Suprapubic skin (tissue), 4 donors: Measurements from ENCODE around the gene SMPD1. TPM values are rescaled to one million over a fixed set of nuclear protein-coding genes. Genes with fewer than 3 reads are reported as not detected.
"Not testable (repeated sequence)": the region's sequence is repeated elsewhere in the genome, so short reads cannot be mapped to it uniquely, and the experiment has no call there.

Experiments used
- DNase-seq, 2 donors: peaks; one replicate each; pipeline ENCODE4 v3.0.0-alpha.2; 2019; ENCODE audit warnings: low spot score in 2 of 2
- H3K27ac ChIP-seq: fragments of 200-600 bp; sonication (generic); one replicate; pipeline ENCODE4 v1.5.1; 2019
- H3K27me3 ChIP-seq: fragments of 200-600 bp; sonication (generic); one replicate; pipeline ENCODE4 v1.5.1; 2019
- H3K36me3 ChIP-seq: fragments of 200-600 bp; sonication (generic); one replicate; pipeline ENCODE4 v1.5.1; 2019
- H3K4me1 ChIP-seq: fragments of 200-600 bp; sonication (generic); one replicate; pipeline ENCODE4 v1.5.1; 2019
- H3K4me3 ChIP-seq: fragments of 200-600 bp; sonication (generic); one replicate; pipeline ENCODE4 v1.5.1; 2019; ENCODE audit warnings: mild to moderate bottlenecking
- H3K9me3 ChIP-seq: fragments of 200-600 bp; sonication (generic); one replicate; pipeline ENCODE4 v1.5.1; 2019
- CTCF ChIP-seq, 2 donors: fragments of 200-600 bp in 1 of 2; fragments of 450-650 bp in 1 of 2; sonication (generic) in 1 of 2; IDR thresholded peaks; one replicate each; pipeline ENCODE4 v1.5.1; 2016 to 2019; ENCODE audit warnings: antibody characterized with exemption in 2 of 2, mild to moderate bottlenecking in 1 of 2, moderate library complexity in 1 of 2
- EP300 ChIP-seq: sonication (generic); formaldehyde crosslinking; IDR thresholded peaks from one replicate; pipeline ENCODE4 v1.6.1; 2017; ENCODE audit warnings: antibody characterized with exemption
- POLR2A ChIP-seq, 2 donors: fragments of 450-650 bp; IDR thresholded peaks; one replicate each; pipeline ENCODE4 v1.6.1; 2017; ENCODE audit warnings: antibody characterized with exemption in 2 of 2, mild to moderate bottlenecking in 2 of 2, moderate library complexity in 2 of 2
- POLR2AphosphoS5 ChIP-seq, 3 donors: sonication (generic); formaldehyde crosslinking; IDR thresholded peaks; one replicate each; pipeline ENCODE4 v1.6.1; 2017; ENCODE audit warnings: antibody characterized with exemption in 3 of 3
- WGBS: methylation state at CpG from one replicate; pipeline ENCODE4 v1.1.5; 2018; 5-methylcytosine and 5-hydroxymethylcytosine counted together
- total RNA-seq, 4 donors: library from RNA; depleted of rRNA; stranded (reverse); fragments of >200 nt; gene quantifications; one replicate each; pipeline ENCODE4 v1.1.0, GENCODE V29; 2016

Gene SMPD1
- total RNA-seq, 4 donors from 2014 or later, result 25.0 to 45.5 (median 40.8) TPM

GRCh38 chr11:6391537-6392134, 1.4 kb downstream of the SMPD1 start:
- no peak for TF ChIP-seq POLR2A (IDR thresholded peaks at IDR 0.05)
- 99% methylated on average over 7 of the region's 18 CpGs for WGBS
- H3K4me3 ChIP-seq, result peak overlapping the region; percentile 79
- peaks cover 9% of the 10 kb centered on the region for H3K36me3 ChIP-seq
- no peaks in the 10 kb centered on the region for H3K27me3 ChIP-seq
- no peak overlapping the region for H3K27ac ChIP-seq
- peaks cover 24% of the 10 kb centered on the region for H3K4me1 ChIP-seq
- no peak for DNase-seq
- H3K9me3 ChIP-seq, result no peaks in the 10 kb centered on the region

GRCh38 chr11:6392251-6392650, 2.0 kb downstream of the SMPD1 start:
- not testable (repeated sequence) for H3K36me3 ChIP-seq, H3K27me3 ChIP-seq, H3K27ac ChIP-seq, H3K9me3 ChIP-seq, DNase-seq, H3K4me3 ChIP-seq
- peaks cover 24% of the 10 kb centered on the region for H3K4me1 ChIP-seq
- 98% methylated on average over 4 of the region's 4 CpGs for WGBS

GRCh38 chr11:6393989-6394670, 3.9 kb downstream of the SMPD1 start:
- H3K4me3 ChIP-seq, result no peak overlapping the region
- no peaks in the 10 kb centered on the region for H3K27me3 ChIP-seq
- WGBS, result 80% methylated on average over 4 of the region's 16 CpGs
- DNase-seq, result no peak
- H3K36me3 ChIP-seq, result peaks cover 9% of the 10 kb centered on the region
- H3K4me1 ChIP-seq, result peaks cover 24% of the 10 kb centered on the region
- H3K27ac ChIP-seq, result no peak overlapping the region
- H3K9me3 ChIP-seq, result no peaks in the 10 kb centered on the region
- no peak for TF ChIP-seq EP300
- no peak for TF ChIP-seq CTCF (IDR thresholded peaks at IDR 0.05)
- no peak for TF ChIP-seq POLR2AphosphoS5 (IDR thresholded peaks at IDR 0.05)
- TF ChIP-seq POLR2A (IDR thresholded peaks at IDR 0.05), result no peak

- no peak for TF ChIP-seq CTCF (IDR thresholded peaks at IDR 0.05)
- TF ChIP-seq POLR2AphosphoS5 (IDR thresholded peaks at IDR 0.05), result no peak
- TF ChIP-seq EP300, result no peak
- TF ChIP-seq POLR2A (IDR thresholded peaks at IDR 0.05), result no peak
- H3K27me3 ChIP-seq, result no peaks in the 10 kb centered on the region
Measured at GRCh38 chr11:6395470-6396060, 5.3 kb downstream of the SMPD1 start.

GRCh38 chr11:6397156-6397555, 6.9 kb downstream of the SMPD1 start:
- TF ChIP-seq CTCF (IDR thresholded peaks at IDR 0.05), result no peak
- TF ChIP-seq EP300, result no peak
- no peak for TF ChIP-seq POLR2A (IDR thresholded peaks at IDR 0.05)
- no peak for TF ChIP-seq POLR2AphosphoS5 (IDR thresholded peaks at IDR 0.05)
- 60% methylated on average over 1 of the region's 1 CpG for WGBS
- DNase-seq, result no peak
- Histone ChIP-seq H3K36me3 (peaks cover 23% of the 10 kb centered on the region), H3K9me3 (no peaks in the 10 kb centered on the region), H3K27me3 (no peaks in the 10 kb centered on the region), H3K4me3 (no peak overlapping the region), H3K4me1 (peaks cover 8% of the 10 kb centered on the region), H3K27ac (no peak overlapping the region)

More at GRCh38 chr11:6395470-6396060, 5.3 kb downstream of the SMPD1 start:
- no peaks in the 10 kb centered on the region for H3K9me3 ChIP-seq
- peaks cover 19% of the 10 kb centered on the region for H3K4me1 ChIP-seq
- peaks cover 12% of the 10 kb centered on the region for H3K36me3 ChIP-seq
- H3K4me3 ChIP-seq, result no peak overlapping the region
- 82% methylated on average over 11 of the region's 16 CpGs for WGBS
- DNase-seq, result no peak
- H3K27ac ChIP-seq, result no peak overlapping the region

GRCh38 chr11:6397636-6398035, 7.4 kb downstream of the SMPD1 start:
- Histone ChIP-seq H3K36me3 (peaks cover 25% of the 10 kb centered on the region), H3K9me3 (no peaks in the 10 kb centered on the region), H3K27ac (no peak overlapping the region), H3K4me3 (no peak overlapping the region), H3K4me1 (peaks cover 8% of the 10 kb centered on the region), H3K27me3 (no peaks in the 10 kb centered on the region)
- TF ChIP-seq POLR2A (IDR thresholded peaks at IDR 0.05), result no peak
- WGBS, result 56% methylated on average over 3 of the region's 3 CpGs
- no peak for DNase-seq
